H9 (cell line): ENCODE results near the gene ISG15. TPM values are rescaled to one million over a fixed set of nuclear protein-coding genes. Genes with fewer than 3 reads are reported as not detected.

Source experiments
- DNase-seq: peaks from one replicate; pipeline ENCODE4 v3.0.0-alpha.2; 2017
- H2AFZ ChIP-seq: one replicate; pipeline ENCODE4 v1.6.1; 2013; ENCODE audit warnings: mild to moderate bottlenecking, low read length, control low read depth, moderate library complexity
- H2AK5ac ChIP-seq: 2 replicates; pipeline ENCODE4 v1.6.1; 2013; ENCODE audit warnings: low read length, control low read depth, mixed read lengths; ENCODE audit not compliant: insufficient read length
- H2BK120ac ChIP-seq: one replicate; pipeline ENCODE4 v1.6.1; 2013; ENCODE audit warnings: low read depth, mild to moderate bottlenecking, low read length, control low read depth, inconsistent platforms; ENCODE audit not compliant: poor library complexity, severe bottlenecking
- H2BK12ac ChIP-seq: 2 replicates; pipeline ENCODE4 v1.6.1; 2013; ENCODE audit warnings: low read length, control low read depth, mixed read lengths, low read depth; ENCODE audit not compliant: insufficient read length
- H2BK15ac ChIP-seq: 2 replicates; pipeline ENCODE4 v1.6.1; 2013; ENCODE audit warnings: low read depth, low read length, control low read depth
- H2BK20ac ChIP-seq: one replicate; pipeline ENCODE4 v1.6.1; 2013; ENCODE audit warnings: low read depth, mild to moderate bottlenecking, low read length, control low read depth, inconsistent platforms; ENCODE audit not compliant: poor library complexity, severe bottlenecking
- H2BK5ac ChIP-seq: 2 replicates; pipeline ENCODE4 v1.6.1; 2013; ENCODE audit warnings: low read length, control low read depth, mixed read lengths; ENCODE audit not compliant: insufficient read length
- H3K14ac ChIP-seq: 2 replicates; pipeline ENCODE4 v1.6.1; 2013; ENCODE audit warnings: low read length, control low read depth; ENCODE audit not compliant: insufficient read depth
- H3K18ac ChIP-seq: 2 replicates; pipeline ENCODE4 v1.6.1; 2013; ENCODE audit warnings: low read depth, mild to moderate bottlenecking, mixed read lengths, low read length, control low read depth; ENCODE audit not compliant: insufficient read length
- H3K23ac ChIP-seq: 2 replicates; pipeline ENCODE4 v1.6.1; 2013; ENCODE audit warnings: low read length, control low read depth, mixed read lengths, low read depth; ENCODE audit not compliant: insufficient read length
- H3K23me2 ChIP-seq: 2 replicates; pipeline ENCODE4 v1.6.1; 2013; ENCODE audit warnings: low read depth, mild to moderate bottlenecking, mixed read lengths, low read length, control low read depth; ENCODE audit not compliant: insufficient read length, poor library complexity, severe bottlenecking
- H3K27ac ChIP-seq: 2 replicates; pipeline ENCODE4 v1.5.1; 2013; ENCODE audit warnings: low read length, control low read depth, mixed read lengths, low read depth; ENCODE audit not compliant: insufficient read length
- H3K27me3 ChIP-seq: 2 replicates; pipeline ENCODE4 v1.6.1; 2013; ENCODE audit warnings: low read length, control low read depth, inconsistent platforms; ENCODE audit not compliant: insufficient read depth
- H3K4ac ChIP-seq: 2 replicates; pipeline ENCODE4 v1.6.1; 2013; ENCODE audit warnings: low read depth, mild to moderate bottlenecking, control low read depth, inconsistent platforms, low read length, moderate library complexity
- H3K4me1 ChIP-seq: 2 replicates; pipeline ENCODE4 v1.6.1; 2013; ENCODE audit warnings: low read length, control low read depth, inconsistent platforms; ENCODE audit not compliant: insufficient read depth
- H3K4me2 ChIP-seq: 2 replicates; pipeline ENCODE4 v1.6.1; 2013; ENCODE audit warnings: low read length, control low read depth, mixed read lengths; ENCODE audit not compliant: insufficient read length, insufficient read depth
- H3K56ac ChIP-seq: 2 replicates; pipeline ENCODE4 v1.6.1; 2013; ENCODE audit warnings: low read depth, mild to moderate bottlenecking, mixed read lengths, low read length, control low read depth; ENCODE audit not compliant: insufficient read length
- H3K79me1 ChIP-seq: 2 replicates; pipeline ENCODE4 v1.6.1; 2013; ENCODE audit warnings: low read depth, mild to moderate bottlenecking, moderate library complexity, low read length, control low read depth, inconsistent platforms; ENCODE audit not compliant: insufficient read depth, poor library complexity, severe bottlenecking
- H3K79me2 ChIP-seq: 2 replicates; pipeline ENCODE4 v1.6.1; 2013; ENCODE audit warnings: low read length, control low read depth, inconsistent platforms; ENCODE audit not compliant: insufficient read depth
- H3K9ac ChIP-seq: 2 replicates; pipeline ENCODE4 v1.6.1; 2013; ENCODE audit warnings: low read length, control low read depth, mixed read lengths; ENCODE audit not compliant: insufficient read length; ENCODE audit errors: extremely low read depth
- H3K9me3 ChIP-seq: one replicate; pipeline ENCODE4 v1.6.1; 2013; ENCODE audit warnings: low read depth, low read length, inconsistent platforms; ENCODE audit not compliant: control insufficient read depth
- H3T11ph ChIP-seq: one replicate; pipeline ENCODE4 v1.6.1; 2013; ENCODE audit warnings: mild to moderate bottlenecking, low read length, control low read depth, inconsistent platforms
- H4K20me1 ChIP-seq: one replicate; pipeline ENCODE4 v1.6.1; 2013; ENCODE audit not compliant: control insufficient read depth, insufficient read length, insufficient read depth
- H4K5ac ChIP-seq: 2 replicates; pipeline ENCODE4 v1.6.1; 2013; ENCODE audit warnings: low read depth, mild to moderate bottlenecking, mixed read lengths, low read length, control low read depth; ENCODE audit not compliant: insufficient read length
- H4K8ac ChIP-seq: replicated peaks from 2 replicates; pipeline ENCODE4 v1.6.1; 2013; ENCODE audit warnings: low read length, control low read depth, mixed read lengths, low read depth; ENCODE audit not compliant: insufficient read length
- H4K91ac ChIP-seq: 2 replicates; pipeline ENCODE4 v1.6.1; 2013; ENCODE audit warnings: low read depth, mild to moderate bottlenecking, moderate library complexity, mixed read lengths, low read length, control low read depth; ENCODE audit not compliant: insufficient read length
- H3K27ac Mint-ChIP-seq, 3 experiments: 2 replicates in 2 of 3; 3 replicates in 1 of 3; pipeline ENCODE4 v1.8.0; 2020 to 2021; ENCODE audit warnings: mixed read lengths in 3 of 3, mild to moderate bottlenecking in 1 of 3, moderate library complexity in 1 of 3
- H3K27me3 Mint-ChIP-seq: 2 replicates; pipeline ENCODE4 v1.8.0; 2021; ENCODE audit warnings: low read depth, mild to moderate bottlenecking, moderate library complexity, mixed read lengths
- H3K36me3 Mint-ChIP-seq, 3 experiments: 2 replicates in 2 of 3; 3 replicates in 1 of 3; pipeline ENCODE4 v1.8.0; 2020 to 2021; ENCODE audit warnings: low read depth in 3 of 3, mixed read lengths in 3 of 3; ENCODE audit not compliant: insufficient read depth in 1 of 3
- H3K4me1 Mint-ChIP-seq, 2 experiments: 2 replicates each; pipeline ENCODE4 v1.8.0; 2020; ENCODE audit warnings: mixed read lengths in 2 of 2
- H3K4me3 Mint-ChIP-seq, 2 experiments: 2 replicates in 1 of 2; 3 replicates in 1 of 2; pipeline ENCODE4 v1.8.0; 2020 to 2021; ENCODE audit warnings: mild to moderate bottlenecking in 2 of 2, mixed read lengths in 2 of 2, moderate library complexity in 1 of 2
- H3K9me3 Mint-ChIP-seq, 2 experiments: 2 replicates in 1 of 2; 3 replicates in 1 of 2; pipeline ENCODE4 v1.8.0; 2020; ENCODE audit warnings: mild to moderate bottlenecking in 2 of 2, mixed read lengths in 2 of 2, moderate library complexity in 1 of 2
- WGBS: extraction: QIAGEN DNeasy Blood & Tissue Kit; methylation state at CpG from one replicate; pipeline ENCODE4 v1.1.7; 2013; ENCODE audit warnings: missing lambda C conversion rate, low lambda C conversion rate, mixed read lengths; ENCODE audit not compliant: insufficient read length; ENCODE audit errors: extremely low coverage; 5-methylcytosine and 5-hydroxymethylcytosine counted together
- total RNA-seq: library from RNA; stranded (reverse); gene quantifications from 2 replicates; pipeline ENCODE4 v1.2.1, GENCODE V29; 2021
- TF ChIP-seq, protein P1 (sequence below): fragments of 200-600 bp; sonication (generic); conservative IDR thresholded peaks from 3 replicates; pipeline ENCODE4 v1.8.0; 2021; ENCODE audit warnings: antibody characterized with exemption, mild to moderate bottlenecking

Gene ISG15
- total RNA-seq, 1 experiment from 2014 or later: 39.7 TPM

DNA sequence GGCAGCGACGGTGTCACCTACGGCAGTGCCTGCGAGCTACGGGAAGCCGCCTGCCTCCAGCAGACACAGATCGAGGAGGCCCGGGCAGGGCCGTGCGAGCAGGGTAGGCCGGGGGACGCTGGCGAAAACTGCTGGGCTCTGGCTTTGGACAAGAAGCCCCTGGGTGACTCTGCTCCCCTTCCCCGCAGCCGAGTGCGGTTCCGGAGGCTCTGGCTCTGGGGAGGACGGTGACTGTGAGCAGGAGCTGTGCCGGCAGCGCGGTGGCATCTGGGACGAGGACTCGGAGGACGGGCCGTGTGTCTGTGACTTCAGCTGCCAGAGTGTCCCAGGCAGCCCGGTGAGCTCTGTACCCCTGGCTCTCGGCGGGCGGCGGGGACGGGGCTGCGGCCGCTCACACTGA, 30.6 kb downstream of the ISG15 start:
- H3K4me2 ChIP-seq: no peak overlapping the region
- no peak overlapping the region for H3K4ac ChIP-seq
- no peaks in the 10 kb centered on the region for H3K9me3 ChIP-seq
- no peak overlapping the region for H3K9ac ChIP-seq
- no peak overlapping the region for H2AFZ ChIP-seq
- no peaks in the 10 kb centered on the region for H3K4me1 ChIP-seq
- no peak overlapping the region for H4K8ac ChIP-seq
- no peak overlapping the region for H2AK5ac ChIP-seq
- H3K56ac ChIP-seq: no peak overlapping the region
- peaks cover 3% of the 10 kb centered on the region for H4K20me1 ChIP-seq
- no peak overlapping the region for H3K14ac ChIP-seq
- no peak overlapping the region for H3K27ac ChIP-seq
- no CpG with 5 or more reads among the region's 33 CpGs for WGBS
- Mint-ChIP-seq H3K4me3 (no peak overlapping the region), H3K27ac (no peak overlapping the region), H3K36me3 (peaks cover 8 to 47% (median 40%) of the 10 kb centered on the region in 3 experiments), H3K4me1 (peaks cover 4 to 9% of the 10 kb centered on the region in 2 experiments), H3K9me3 (no peaks in the 10 kb centered on the region; a peak in 1 of 5 replicates), H3K27me3 (peaks cover 13% of the 10 kb centered on the region)
- H2BK15ac ChIP-seq: no peak overlapping the region
- H3T11ph ChIP-seq: no peak overlapping the region
- H4K91ac ChIP-seq: no peak overlapping the region
- no peak overlapping the region for H2BK120ac ChIP-seq
- H3K27me3 ChIP-seq: no peaks in the 10 kb centered on the region; the same call in 1 of the 2 replicates
- TF ChIP-seq, protein P1, sequence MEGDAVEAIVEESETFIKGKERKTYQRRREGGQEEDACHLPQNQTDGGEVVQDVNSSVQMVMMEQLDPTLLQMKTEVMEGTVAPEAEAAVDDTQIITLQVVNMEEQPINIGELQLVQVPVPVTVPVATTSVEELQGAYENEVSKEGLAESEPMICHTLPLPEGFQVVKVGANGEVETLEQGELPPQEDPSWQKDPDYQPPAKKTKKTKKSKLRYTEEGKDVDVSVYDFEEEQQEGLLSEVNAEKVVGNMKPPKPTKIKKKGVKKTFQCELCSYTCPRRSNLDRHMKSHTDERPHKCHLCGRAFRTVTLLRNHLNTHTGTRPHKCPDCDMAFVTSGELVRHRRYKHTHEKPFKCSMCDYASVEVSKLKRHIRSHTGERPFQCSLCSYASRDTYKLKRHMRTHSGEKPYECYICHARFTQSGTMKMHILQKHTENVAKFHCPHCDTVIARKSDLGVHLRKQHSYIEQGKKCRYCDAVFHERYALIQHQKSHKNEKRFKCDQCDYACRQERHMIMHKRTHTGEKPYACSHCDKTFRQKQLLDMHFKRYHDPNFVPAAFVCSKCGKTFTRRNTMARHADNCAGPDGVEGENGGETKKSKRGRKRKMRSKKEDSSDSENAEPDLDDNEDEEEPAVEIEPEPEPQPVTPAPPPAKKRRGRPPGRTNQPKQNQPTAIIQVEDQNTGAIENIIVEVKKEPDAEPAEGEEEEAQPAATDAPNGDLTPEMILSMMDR: no peak
- DNase-seq: no peak
- no peak overlapping the region for H4K5ac ChIP-seq
- H2BK12ac ChIP-seq: no peak overlapping the region
- peaks cover 4% of the 10 kb centered on the region for H3K23me2 ChIP-seq
- H3K79me2 ChIP-seq: no peaks in the 10 kb centered on the region
- no peak overlapping the region for H2BK20ac ChIP-seq
- H3K18ac ChIP-seq: no peak overlapping the region
- no peak overlapping the region for H2BK5ac ChIP-seq
- H3K23ac ChIP-seq: no peak overlapping the region
- no peaks in the 10 kb centered on the region for H3K79me1 ChIP-seq
